DMS79 (cell line): ENCODE results near the gene KCNK2.

Source experiments
- DNase-seq: peaks from one replicate; lab custom pipeline; 2025; lab: John Stamatoyannopoulos, UW

Gene KCNK2

DNA sequence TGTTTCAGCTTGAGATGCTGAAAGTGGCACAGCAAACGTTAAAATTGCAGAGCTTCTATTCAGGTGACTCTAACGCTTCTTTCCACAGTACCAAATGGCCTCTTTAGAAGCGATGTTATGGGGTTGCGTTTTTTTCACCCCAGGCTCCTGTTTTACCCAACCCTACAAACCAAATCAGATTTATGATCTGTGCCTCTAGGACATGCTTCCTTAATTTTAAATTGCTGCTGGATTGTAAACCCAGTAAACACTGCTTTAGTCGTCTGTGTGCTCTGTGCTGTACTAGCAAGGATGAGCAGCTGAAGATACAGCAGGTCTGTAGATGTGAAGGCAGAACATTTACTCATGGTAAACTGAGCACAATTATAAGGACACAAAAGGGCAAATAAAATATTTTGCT lies 13.0 kb downstream of the KCNK2 start:
- DNase-seq, result no peak

DNA sequence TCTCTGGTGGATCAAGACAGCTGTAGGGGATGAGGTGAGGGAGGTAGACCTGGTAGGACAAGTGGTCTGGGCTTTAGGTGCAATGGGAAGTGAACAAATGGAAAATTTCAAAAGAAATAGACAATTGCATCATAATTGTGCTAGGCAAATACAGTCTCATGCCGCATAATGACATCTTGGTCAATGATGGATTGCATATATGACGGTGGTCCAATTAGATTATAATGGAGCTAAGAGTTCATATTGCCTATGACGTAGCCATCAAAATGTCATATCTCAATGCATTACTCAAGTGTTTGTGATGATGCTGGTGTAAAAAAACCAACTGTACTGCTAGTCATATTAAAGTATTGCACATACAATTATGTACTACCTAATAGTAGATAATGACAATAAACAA lies 19.0 kb downstream of the KCNK2 start:
- DNase-seq, result no peak

DNA sequence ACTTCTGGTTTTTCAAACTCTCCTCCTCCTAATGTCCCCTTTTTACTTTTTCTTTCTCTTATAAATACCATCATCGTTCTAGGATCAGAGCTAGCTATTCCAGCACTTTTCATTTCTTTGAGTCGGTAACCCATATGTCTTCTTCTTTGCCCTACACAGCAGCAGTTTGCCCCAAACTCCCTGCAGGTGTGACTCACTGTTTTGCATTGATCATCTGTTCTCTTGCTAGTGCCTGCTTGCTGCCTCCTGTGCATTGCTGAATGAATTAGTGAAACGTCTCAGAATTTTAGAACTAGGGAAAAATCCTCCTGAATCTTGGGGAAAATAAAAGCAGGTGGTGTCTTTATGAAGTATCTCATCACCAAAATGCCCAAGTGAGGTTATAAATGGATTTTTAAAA lies 21.7 kb downstream of the KCNK2 start:
- DNase-seq, result no peak

GRCh38 chr1:215106067-215106466 lies 23.5 kb downstream of the KCNK2 start:
- DNase-seq, result no peak

DNA sequence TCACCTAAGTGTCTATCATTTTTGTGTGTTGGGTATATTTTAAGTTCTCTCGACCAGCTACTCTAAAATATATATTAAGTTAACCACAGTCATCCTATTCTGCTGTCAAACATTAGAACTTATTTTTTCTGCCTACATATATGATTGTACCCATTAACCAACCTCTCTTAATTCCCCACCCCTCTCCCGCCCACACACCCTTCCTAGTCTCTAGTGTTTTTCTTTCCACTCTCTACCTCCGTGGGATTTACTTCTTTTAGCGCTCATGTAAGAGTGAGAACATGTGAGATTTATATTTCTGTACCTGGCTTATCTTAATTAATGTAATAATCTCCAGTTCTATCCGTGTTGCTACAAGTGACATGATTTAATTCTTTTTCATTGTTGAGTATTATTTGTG lies 26.6 kb downstream of the KCNK2 start:
- DNase-seq, result no peak

- DNase-seq, result no peak
Measured at GRCh38 chr1:215111916-215112315, 29.4 kb downstream of the KCNK2 start.

- DNase-seq, result no peak
Measured at GRCh38 chr1:215113776-215114153, 31.2 kb downstream of the KCNK2 start.

DNA sequence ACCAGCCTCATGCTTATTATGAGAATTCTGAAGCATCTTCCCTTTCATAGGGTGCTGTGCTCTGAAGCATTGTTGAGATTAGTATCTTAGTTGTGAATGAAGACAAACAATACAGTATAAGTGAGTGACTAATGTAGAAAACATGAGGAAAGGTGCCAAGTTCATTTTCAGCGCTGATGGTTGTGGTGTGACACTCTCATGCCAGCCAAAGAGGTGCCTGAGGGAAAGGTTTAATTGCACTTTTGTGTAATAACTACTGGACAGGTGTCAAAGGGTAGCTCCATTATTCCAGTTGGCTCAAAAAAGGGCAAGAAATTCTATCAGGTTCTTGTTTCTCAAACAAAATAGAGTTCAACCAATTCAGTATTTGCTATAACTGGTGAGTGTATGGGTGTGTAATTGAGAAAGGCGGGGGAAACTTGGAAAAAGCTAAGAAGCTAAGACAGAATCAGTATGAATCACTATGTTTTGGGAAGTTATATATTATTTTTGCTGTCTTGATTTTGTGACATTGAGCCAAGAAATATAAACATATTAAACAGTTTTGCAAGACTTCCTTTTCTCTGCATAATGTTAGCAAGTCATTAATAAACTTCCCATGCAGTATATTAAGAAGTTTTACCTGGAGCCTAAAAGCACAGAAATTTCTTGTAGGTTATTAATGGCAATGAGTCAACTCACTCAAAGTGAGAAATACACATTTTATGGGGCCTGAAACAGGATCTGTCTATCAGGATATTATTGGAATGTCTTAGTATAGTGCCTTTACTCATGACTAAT lies 31.8 kb downstream of the KCNK2 start:
- no peak for DNase-seq

DNA sequence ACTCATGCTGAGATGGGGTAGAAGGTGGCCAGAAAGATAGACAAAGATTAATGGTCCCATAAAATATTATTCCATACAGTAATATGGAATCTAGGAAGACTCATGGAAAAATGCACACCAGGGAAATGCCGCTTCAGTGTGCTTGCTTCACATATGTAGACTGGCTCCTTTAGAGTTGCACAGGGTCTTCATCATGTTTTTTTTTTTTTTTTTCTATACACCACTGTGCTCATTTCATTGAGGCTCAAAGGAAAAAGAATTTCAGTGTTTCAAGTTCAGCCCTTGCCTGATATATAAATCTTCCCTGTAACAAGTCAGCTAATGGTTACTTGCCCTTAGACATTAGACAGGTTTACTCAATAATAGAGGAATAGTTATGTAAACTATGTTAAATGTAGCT lies 33.2 kb downstream of the KCNK2 start:
- DNase-seq, result no peak

GRCh38 chr1:215118081-215118480 lies 35.5 kb downstream of the KCNK2 start:
- no peak for DNase-seq

- no peak for DNase-seq
Measured at GRCh38 chr1:215119056-215119455, 36.5 kb downstream of the KCNK2 start.

DNA sequence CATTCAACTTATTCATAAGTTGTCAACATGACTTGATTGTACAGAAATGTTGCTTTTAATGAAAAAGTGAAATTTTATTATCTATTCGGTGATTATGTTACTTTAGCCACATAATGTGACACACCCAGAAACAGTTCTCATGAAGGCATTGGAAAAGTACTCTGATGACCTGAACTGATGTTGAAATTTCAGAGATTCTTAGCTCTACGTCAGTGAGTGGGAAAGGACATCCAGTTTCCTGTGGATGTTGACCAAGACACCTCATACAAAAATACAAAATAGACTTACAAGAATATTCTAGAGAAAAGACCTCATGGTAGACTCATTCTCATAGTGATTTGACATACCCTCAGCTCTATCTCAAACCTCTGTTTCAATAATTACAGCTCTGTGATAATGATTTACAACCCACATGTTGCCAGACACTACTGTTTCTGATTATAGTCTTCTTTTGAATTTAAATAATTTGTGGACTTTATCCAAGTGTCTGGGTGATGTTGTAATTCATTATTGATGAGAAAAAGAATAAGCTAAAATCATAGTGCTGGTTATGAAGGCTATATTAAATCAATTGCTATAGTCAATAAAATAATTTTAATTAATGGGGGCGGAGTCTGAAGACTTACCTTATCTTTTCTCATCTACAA lies 37.3 kb downstream of the KCNK2 start:
- no peak for DNase-seq

- DNase-seq, result no peak
Measured at GRCh38 chr1:215128504-215128903, 46.0 kb downstream of the KCNK2 start.

DNA sequence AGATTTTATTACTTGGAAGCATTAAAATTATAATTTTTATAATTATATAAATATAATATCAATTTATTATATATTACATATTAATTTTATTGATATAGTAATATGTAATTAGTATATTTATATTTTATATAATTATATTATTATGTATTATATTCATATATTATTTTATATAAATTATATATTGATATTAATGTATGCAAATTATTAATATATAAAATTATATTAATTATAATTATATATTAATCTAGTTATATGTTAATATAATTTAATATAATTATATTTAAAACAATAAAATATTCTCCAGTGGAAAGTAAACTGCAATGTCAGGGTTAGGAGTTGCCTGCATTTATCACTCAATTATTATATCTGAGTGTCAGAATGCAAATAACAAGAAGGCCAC lies 48.8 kb downstream of the KCNK2 start:
- DNase-seq, result no peak

DNA sequence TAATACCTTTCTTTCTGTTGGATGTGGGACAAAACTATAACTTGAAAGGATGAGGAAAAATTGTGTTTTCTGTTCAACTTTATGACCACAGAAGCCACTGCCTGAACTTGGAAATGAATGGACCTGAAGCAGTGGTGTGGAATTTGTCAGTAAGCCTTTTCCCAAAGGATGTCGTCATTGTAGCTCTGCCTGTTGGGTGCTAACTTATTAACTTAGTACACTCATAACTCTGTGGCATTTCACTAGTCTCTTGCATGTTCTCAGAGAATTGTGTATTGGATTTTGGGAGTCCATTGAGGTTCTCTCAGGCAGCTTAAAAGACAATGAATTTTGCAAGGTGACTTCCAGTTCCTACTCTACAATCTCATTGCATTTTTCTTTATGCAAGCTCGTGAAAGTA lies 49.6 kb downstream of the KCNK2 start:
- no peak for DNase-seq

DNA sequence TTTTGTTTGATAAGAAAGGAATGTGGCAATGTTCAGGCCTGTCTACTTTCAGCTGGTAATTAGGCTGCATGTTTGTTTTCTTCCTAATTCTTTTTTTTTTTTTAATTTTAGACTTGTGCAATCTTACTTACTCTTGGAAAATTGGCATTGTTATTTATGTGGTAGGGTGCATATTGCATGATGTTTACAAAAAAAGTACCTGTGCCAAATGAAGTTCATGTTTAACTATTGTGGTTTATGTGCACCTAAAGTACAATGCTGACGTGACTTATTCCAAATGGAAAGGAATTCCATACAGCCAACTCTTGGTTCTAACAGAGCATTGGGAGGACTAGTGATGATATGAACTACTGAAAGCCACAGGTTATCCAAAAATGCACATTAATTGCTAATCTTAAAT lies 51.0 kb downstream of the KCNK2 start:
- DNase-seq, result no peak

DNA sequence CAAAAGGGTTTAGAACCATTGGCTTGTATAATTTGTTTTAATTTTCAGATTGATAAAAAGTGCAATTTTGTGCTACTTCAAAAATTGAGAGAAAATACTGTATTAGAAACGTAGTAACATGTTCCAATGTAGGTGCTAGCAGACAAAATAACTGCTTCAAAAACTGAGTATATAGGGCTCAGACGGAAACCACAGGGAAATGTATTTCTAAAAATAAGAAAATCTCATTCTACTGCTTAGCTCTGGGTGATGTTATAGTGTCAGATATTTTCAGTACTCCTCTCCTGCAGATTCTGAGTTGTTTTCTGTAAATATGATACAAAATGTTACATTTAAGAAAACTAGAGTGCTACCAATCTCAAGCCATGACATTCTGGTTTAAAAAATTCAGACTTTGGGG lies 55.4 kb downstream of the KCNK2 start:
- no peak for DNase-seq

DNA sequence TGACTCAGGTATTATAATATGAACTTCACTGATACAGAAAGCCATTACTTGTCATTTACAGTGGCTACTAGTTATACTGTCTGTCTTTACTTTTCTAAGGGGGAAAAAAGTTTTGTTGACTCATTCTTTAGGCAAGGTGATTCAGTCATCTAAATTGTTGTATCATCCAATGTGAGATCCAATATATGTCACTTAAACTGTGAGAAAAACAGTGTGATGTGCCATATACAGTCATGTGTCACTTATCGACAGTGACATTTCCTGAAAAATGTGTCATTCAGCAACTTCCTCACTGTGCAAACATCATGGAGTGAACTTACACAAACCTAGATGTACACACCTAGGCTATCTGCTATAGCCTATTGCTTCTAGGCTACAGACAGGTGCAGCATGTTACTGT lies 57.6 kb downstream of the KCNK2 start:
- DNase-seq, result no peak

DNA sequence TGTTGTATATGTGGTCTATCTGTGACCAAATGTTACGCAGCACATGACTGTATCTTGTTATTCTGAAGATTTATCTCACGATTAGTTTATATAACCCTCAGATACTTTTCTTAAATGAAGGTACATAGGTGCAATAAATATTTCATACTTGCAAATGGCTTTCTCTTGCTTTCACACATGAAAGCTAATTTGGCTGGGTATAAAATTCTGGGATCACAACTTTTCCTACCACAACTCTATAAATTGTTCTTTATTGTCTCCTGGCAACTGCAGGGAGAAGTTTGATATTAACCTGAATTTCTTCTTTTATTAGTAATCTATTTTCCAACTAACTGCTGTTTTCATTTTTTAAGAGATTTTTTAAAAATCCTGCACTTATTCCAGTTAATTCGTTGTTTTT lies 58.9 kb downstream of the KCNK2 start:
- no peak for DNase-seq

- DNase-seq, result no peak
Measured at GRCh38 chr1:215143497-215143896, 61.0 kb downstream of the KCNK2 start.

GRCh38 chr1:215146240-215146975 lies 63.9 kb downstream of the KCNK2 start:
- no peak for DNase-seq

DNA sequence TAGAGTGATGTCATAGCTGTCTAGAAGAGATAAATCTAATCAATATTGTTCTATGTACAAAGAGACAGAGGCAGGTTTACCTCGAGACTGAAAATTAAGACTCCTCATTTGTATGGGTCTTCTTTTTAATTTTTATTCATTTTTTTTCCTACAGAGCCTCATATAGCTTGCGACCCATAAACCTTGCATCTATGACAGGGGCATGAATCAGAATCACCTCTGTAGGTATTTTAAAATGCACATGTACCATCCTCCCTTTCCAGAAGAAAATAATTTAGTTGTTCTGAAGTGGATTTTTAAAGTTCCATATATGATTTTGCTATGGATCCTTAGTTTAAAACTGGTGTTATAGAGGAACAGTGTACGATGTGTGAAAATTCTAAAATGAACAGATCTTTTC lies 64.5 kb downstream of the KCNK2 start:
- no peak for DNase-seq

DNA sequence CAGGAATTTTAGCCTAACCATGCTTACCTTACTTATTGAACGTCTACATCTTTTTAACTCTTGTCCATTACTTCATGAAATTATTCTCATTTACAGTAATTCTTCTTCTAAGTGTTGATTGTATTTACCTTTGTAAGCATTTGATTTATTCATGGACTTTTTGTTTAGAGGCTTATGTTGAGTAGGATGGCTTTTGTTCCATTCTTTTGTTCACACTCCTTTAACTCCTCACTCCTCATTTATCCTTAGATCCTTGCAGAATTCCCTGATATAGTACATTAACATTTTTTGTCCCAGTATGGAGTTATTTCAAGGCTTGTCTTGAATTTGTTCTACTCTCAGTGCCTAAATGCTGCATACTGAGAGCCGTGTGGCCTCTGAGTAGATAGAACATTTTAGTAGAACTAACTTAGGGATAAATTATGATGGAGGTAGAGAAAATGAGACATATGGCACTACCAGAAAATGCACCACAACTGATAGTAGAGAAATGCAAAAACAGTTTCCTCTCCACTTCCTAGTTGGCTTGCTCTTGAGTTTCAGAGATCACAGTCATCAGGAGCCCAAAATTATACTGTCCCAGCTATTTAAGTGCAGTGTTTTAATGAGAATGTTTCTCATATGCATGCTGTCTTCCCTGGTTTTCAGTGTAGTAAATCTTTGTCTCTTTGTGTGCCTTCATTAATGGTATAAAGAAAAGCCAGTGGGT lies 69.5 kb downstream of the KCNK2 start:
- DNase-seq, result no peak
